ENCODE data around the gene STK38L. TPM values are rescaled to one million over a fixed set of nuclear protein-coding genes. Genes with fewer than 3 reads are reported as not detected.
A peak's percentile ranks its signal among the peaks of the same experiment; 100 is the strongest.

STK38L gene
- total RNA-seq, 1 experiment from 2014 or later, result 25.2 TPM

GRCh38 chr12:27284021-27284420, 39.9 kb downstream of the STK38L start:
- no peak for TF ChIP-seq TCF7L2 (IDR thresholded peaks at IDR 0.05; ENCODE audit: low read depth, low read length)
- no peak for TF ChIP-seq POLR2AphosphoS5 (IDR thresholded peaks at IDR 0.05; ENCODE audit: low read depth, low read length)
- no peak for TF ChIP-seq SIN3A (IDR thresholded peaks at IDR 0.05; ENCODE audit: borderline replicate concordance, insufficient read depth, low read depth, low read length)
- no peak for TF ChIP-seq CTCF (IDR thresholded peaks at IDR 0.05)
- TF ChIP-seq REST (IDR thresholded peaks at IDR 0.05; ENCODE audit: insufficient read depth in 1 of 2, low read depth in 2 of 2, low read length in 1 of 2), result no peak
- no peaks in the 10 kb centered on the region for H3K9me3 ChIP-seq (ENCODE audit: control insufficient read depth, insufficient read depth, low read depth, low read length)
- BruUV-seq (replicated peaks), result no TSS peak
- ChIA-PET POLR2A (no interaction called here), CTCF (no interaction called here)
- intact Hi-C loops (cut with micrococcal nuclease; ENCODE audit: unreplicated experiment), result no loop called here
- DNase-seq (ENCODE audit: low read depth, low spot score) (no peak), ATAC-seq (peak; percentile 30; the same call in 1 of the 2 replicates)
- no peaks in the 10 kb centered on the region for H3K4me1 ChIP-seq (ENCODE audit: control insufficient read depth, insufficient read depth, low read length)
- in situ Hi-C loops (cut with HindIII; ENCODE audit: low pct_unique_long_range_greater_than_20kb, low sequenced_read_pairs), result no loop called here
- H3K36me3 ChIP-seq (ENCODE audit: control insufficient read depth, insufficient read depth, low read length), result no peaks in the 10 kb centered on the region
- H3K27ac ChIP-seq (ENCODE audit: low read length), result no peak overlapping the region
- no peak overlapping the region for H3K4me3 ChIP-seq (ENCODE audit: low read depth in 2 of 2, low read length in 2 of 2)
- H3K27me3 ChIP-seq (ENCODE audit: control insufficient read depth, insufficient read depth, low read length), result no peaks in the 10 kb centered on the region

- POLR2A ChIA-PET, result no interaction called here
- Histone ChIP-seq H3K9me3 (ENCODE audit: control insufficient read depth, insufficient read depth, low read depth, low read length) (no peaks in the 10 kb centered on the region), H3K27ac (ENCODE audit: low read length) (no peak overlapping the region), H3K27me3 (ENCODE audit: control insufficient read depth, insufficient read depth, low read length) (no peaks in the 10 kb centered on the region), H3K36me3 (ENCODE audit: control insufficient read depth, insufficient read depth, low read length) (no peaks in the 10 kb centered on the region), H3K4me3 (ENCODE audit: low read depth in 2 of 2, low read length in 2 of 2) (no peak overlapping the region), H3K4me1 (ENCODE audit: control insufficient read depth, insufficient read depth, low read length) (no peaks in the 10 kb centered on the region)
- TF ChIP-seq TCF7L2 (IDR thresholded peaks at IDR 0.05; ENCODE audit: low read depth, low read length) (no peak), REST (IDR thresholded peaks at IDR 0.05; ENCODE audit: insufficient read depth in 1 of 2, low read depth in 2 of 2, low read length in 1 of 2) (no peak), POLR2AphosphoS5 (IDR thresholded peaks at IDR 0.05; ENCODE audit: low read depth, low read length) (no peak), CTCF (IDR thresholded peaks at IDR 0.05) (no peak), SIN3A (IDR thresholded peaks at IDR 0.05; ENCODE audit: borderline replicate concordance, insufficient read depth, low read depth, low read length) (no peak)
- intact Hi-C loops (cut with micrococcal nuclease; ENCODE audit: unreplicated experiment) (no loop called here), in situ Hi-C loops (cut with HindIII; ENCODE audit: low pct_unique_long_range_greater_than_20kb, low sequenced_read_pairs) (no loop called here)
- CTCF ChIA-PET, result interaction anchor here (0.7 kb wide), 1 partner anchor 12 kb away, joined by 4 read pairs; no protein-coding TSS in a partner anchor
- BruUV-seq (replicated peaks), result no TSS peak
- ATAC-seq, result no peak
- DNase-seq (ENCODE audit: low read depth, low spot score), result no peak
These were observed 40.7 kb downstream of the STK38L start for GRCh38 chr12:27284751-27285150.
